Brain microvascular endothelial cell (primary cell): ENCODE data around the gene KLHDC10.
"Not testable (repeated sequence)": the region's sequence is repeated elsewhere in the genome, so short reads cannot be mapped to it uniquely, and the experiment has no call there.

ENCODE experiments used
- DNase-seq: peaks from one replicate; pipeline ENCODE4 v3.0.0-alpha.2; 2020
- H3K27ac ChIP-seq: fragments of 250-450 bp; sonication (Bioruptor Pico); 2 replicates; pipeline ENCODE4 v1.5.1; 2020; ENCODE audit warnings: mild to moderate bottlenecking, moderate library complexity
- H3K27me3 ChIP-seq: fragments of 250-450 bp; sonication (Bioruptor Pico); replicated peaks from 2 replicates; pipeline ENCODE4 v1.5.1; 2020; ENCODE audit warnings: mild to moderate bottlenecking
- H3K36me3 ChIP-seq: fragments of 250-450 bp; sonication (Bioruptor Pico); replicated peaks from 2 replicates; pipeline ENCODE4 v1.5.1; 2020; ENCODE audit warnings: mild to moderate bottlenecking
- H3K4me3 ChIP-seq: 2 replicates; pipeline ENCODE4 v1.5.1; 2011; ENCODE audit warnings: low read depth, mild to moderate bottlenecking, control low read depth, low read length, moderate library complexity
- in situ Hi-C: cut with HindIII; loops from 2 replicates; pipeline ENCODE4 v1.10.0; 2017; ENCODE audit warnings: low sequenced_read_pairs, low pct_ligation_motif_present
- TF ChIP-seq, protein P1 (sequence below): IDR thresholded peaks from 2 replicates; pipeline ENCODE4 v1.5.1; 2011; ENCODE audit warnings: low read depth, mild to moderate bottlenecking, moderate library complexity, low read length, control low read depth, inconsistent platforms; ENCODE audit errors: missing control alignments

Gene KLHDC10

DNA sequence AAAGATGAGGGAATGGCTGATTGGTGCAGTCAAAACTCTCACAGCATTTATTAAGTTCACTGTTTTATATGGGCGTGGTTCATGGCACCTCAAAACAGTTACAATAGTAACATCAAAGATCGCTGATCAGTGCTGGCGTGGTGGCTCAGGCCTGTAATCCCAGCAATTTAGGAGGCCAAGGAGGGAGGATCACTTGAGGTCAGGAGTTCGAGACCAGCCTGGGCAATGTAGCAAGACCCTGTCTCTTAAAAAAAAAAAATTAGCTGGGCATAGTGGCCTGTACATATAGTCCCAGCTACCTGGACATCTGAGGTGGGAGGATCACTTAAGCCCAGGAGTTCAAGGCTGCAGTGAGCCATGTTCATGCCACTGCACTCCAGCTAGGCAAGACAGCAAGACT is 48.5 kb downstream of the KLHDC10 start:
- Histone ChIP-seq H3K36me3 (peaks cover 14% of the 10 kb centered on the region), H3K27me3 (no peaks in the 10 kb centered on the region), H3K4me3 (no peak overlapping the region), H3K27ac (no peak overlapping the region)
- in situ Hi-C loops, result no loop called here
- DNase-seq, result no peak
- TF ChIP-seq, protein P1, sequence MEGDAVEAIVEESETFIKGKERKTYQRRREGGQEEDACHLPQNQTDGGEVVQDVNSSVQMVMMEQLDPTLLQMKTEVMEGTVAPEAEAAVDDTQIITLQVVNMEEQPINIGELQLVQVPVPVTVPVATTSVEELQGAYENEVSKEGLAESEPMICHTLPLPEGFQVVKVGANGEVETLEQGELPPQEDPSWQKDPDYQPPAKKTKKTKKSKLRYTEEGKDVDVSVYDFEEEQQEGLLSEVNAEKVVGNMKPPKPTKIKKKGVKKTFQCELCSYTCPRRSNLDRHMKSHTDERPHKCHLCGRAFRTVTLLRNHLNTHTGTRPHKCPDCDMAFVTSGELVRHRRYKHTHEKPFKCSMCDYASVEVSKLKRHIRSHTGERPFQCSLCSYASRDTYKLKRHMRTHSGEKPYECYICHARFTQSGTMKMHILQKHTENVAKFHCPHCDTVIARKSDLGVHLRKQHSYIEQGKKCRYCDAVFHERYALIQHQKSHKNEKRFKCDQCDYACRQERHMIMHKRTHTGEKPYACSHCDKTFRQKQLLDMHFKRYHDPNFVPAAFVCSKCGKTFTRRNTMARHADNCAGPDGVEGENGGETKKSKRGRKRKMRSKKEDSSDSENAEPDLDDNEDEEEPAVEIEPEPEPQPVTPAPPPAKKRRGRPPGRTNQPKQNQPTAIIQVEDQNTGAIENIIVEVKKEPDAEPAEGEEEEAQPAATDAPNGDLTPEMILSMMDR, result no peak

DNA sequence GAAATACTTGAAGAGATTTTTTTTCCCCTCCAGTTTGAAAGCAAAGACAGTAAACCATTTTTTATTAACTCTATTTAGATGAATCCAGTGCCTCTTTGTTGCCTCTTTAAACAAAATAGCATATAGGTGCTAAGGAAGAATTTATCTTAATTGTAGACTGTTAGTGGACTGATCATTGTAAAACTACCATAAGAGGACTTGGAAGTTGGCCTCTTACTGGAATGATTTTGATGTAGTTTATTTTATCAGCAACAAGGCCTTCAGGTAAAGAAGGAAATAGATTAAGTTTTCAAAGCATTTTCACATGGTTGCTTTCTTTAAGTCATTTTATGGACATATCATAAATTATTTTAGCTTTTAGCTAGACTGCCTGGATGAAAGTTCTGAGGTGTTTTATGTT is 53.2 kb downstream of the KLHDC10 start:
- H3K27ac ChIP-seq, result no peak overlapping the region
- in situ Hi-C loops, result no loop called here
- TF ChIP-seq, protein P1, result no peak
- H3K36me3 ChIP-seq, result peaks cover 23% of the 10 kb centered on the region
- no peaks in the 10 kb centered on the region for H3K27me3 ChIP-seq
- no peak for DNase-seq
- H3K4me3 ChIP-seq, result no peak overlapping the region

DNA sequence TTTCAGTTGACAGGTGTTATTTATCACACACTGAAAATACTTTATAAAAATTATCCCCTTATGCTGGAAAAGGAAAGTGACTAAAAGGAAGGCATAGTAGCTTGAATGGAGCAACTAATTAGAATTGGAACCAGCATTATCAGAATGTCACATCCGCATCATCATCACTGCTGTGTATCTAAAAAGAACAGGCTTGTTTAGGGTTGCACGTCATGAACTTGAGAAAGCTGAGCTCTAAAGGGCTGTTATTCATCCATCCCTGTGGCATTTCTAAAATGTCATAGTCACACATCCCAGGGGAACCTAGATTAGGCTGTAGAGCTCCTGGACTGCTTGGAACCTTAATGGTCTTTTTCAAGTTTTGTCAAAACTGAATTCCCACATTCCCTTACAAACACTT is 54.4 kb downstream of the KLHDC10 start:
- H3K27me3 ChIP-seq, result no peaks in the 10 kb centered on the region
- H3K4me3 ChIP-seq, result no peak overlapping the region
- in situ Hi-C loops, result no loop called here
- TF ChIP-seq, protein P1, result no peak
- H3K36me3 ChIP-seq, result peaks cover 31% of the 10 kb centered on the region
- H3K27ac ChIP-seq, result no peak overlapping the region
- DNase-seq, result no peak

DNA sequence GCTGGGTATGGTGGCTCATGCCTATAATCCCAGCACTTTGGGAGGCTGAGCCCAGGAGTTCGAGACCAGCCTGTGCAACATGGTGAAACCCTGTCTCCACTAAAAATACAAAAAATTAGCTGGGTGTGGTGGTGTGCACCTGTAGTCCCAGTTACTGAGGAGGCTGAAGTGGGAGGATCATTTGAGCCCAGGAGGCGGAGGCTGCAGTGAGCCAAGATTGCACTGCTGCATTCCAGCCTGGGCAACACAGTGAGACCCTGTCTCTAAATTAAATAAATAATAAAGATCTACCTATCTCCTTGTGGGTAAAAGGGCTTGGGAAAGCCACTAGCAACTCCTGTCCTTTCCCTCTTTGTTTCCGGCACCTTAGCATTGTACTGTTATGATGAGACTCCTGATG is 56.5 kb downstream of the KLHDC10 start:
- peaks cover 45% of the 10 kb centered on the region for H3K36me3 ChIP-seq
- H3K4me3 ChIP-seq, H3K27ac ChIP-seq, H3K27me3 ChIP-seq, in situ Hi-C loops, DNase-seq: not testable (repeated sequence)

DNA sequence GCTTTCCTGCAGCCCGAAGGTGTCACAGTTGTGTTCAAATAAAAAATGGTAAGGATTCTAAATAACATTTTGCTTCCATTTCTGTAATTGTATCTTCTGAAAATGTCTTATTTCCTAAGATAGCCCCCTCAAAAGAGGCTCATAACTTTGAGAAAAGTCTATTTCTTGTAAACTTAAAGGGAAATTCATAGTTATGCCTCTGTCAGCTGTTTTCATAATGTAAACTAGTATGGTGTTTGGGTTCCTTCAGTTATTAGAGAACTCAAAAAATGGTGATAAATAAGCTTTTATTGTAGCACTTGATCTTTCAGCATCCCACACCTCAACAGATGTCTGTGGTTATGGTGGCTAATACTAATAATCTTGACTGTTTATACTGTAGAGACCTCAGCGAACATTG is 57.1 kb downstream of the KLHDC10 start:
- no peak for DNase-seq
- TF ChIP-seq, protein P1, result no peak
- Histone ChIP-seq H3K27me3 (no peaks in the 10 kb centered on the region), H3K36me3 (peaks cover 42% of the 10 kb centered on the region), H3K27ac (no peak overlapping the region), H3K4me3 (no peak overlapping the region)
- in situ Hi-C loops, result no loop called here

DNA sequence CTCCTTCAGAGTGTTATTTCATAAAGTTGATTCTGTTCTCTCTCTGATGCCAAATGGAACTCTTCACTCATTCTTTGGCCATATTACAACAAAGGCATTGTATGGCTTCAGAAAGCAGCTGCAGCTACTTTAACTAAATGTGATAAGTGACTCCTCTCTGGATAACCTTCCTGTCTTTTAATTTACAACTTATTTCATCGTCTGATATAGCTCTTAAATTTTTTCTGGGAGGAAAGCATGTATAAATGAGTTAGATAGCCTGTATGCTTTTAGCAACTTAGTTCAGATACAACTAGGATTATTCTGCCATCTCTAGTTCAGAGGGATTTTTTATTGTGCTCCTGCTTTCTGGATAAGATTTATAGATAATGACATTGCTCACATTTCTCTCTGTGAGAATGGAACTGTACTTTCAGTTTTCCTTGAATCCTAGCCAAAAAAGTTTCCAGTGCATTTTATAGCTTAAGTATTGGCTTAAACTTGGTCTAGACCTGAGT is 57.5 kb downstream of the KLHDC10 start:
- peaks cover 37% of the 10 kb centered on the region for H3K36me3 ChIP-seq
- TF ChIP-seq, protein P1, result no peak

More for the DNA sequence above, 57.5 kb downstream of the KLHDC10 start:
- no peak overlapping the region for H3K27ac ChIP-seq
- no peak overlapping the region for H3K4me3 ChIP-seq
- no peak for DNase-seq
- in situ Hi-C loops, result no loop called here
- no peaks in the 10 kb centered on the region for H3K27me3 ChIP-seq
